AG09319 (cell line): ENCODE measurements around the gene SMAGP.

ENCODE experiments used
- DNase-seq: peaks from one replicate; pipeline ENCODE4 v3.0.0-alpha.2; 2010; ENCODE audit warnings: low read depth; ENCODE audit errors: extremely low read depth
- CTCF ChIP-seq: IDR thresholded peaks from 2 replicates; pipeline ENCODE4 v1.5.1; 2011; ENCODE audit warnings: low read depth, mild to moderate bottlenecking, inconsistent platforms, low read length, moderate library complexity

Gene SMAGP

DNA sequence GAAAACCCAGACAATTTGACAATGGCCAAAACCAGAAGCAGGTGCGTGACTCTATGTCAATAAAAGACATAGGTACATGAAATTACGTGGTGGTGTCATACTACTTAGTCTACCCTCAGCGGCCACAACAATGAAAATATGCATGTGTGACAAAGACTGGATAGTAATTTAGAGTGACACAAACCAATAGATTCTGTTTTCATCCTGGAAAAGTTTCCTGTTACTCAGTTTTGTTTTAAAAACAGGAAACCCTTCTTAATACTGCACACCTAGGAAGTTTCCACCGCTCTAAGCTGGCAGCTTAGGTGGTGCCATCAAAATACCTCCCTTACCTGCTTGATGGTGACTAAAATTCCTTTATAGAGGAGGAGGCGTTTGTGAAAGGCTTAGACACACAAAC, 67.5 kb downstream of the SMAGP start:
- TF ChIP-seq CTCF = no peak
- no peak for DNase-seq

DNA sequence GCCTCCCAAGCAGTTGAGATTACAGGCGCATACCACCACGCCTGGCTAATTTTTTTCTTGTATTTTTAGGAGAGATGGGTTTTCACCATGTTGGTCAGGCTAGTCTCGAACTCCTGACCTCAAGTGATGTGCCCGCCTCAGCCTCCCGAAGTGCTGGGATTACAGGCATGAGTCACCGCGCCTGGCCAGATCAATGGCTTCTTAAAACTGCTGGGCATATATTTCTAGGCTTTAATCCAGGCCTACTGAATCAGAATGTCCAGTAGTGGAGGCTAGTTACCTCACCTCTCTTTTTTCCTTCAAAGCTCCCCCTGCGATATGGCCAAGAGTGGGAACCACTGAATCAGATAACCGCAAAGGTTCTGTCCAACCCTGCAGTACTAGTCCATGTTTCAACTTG, 69.4 kb downstream of the SMAGP start:
- TF ChIP-seq CTCF = no peak

DNA sequence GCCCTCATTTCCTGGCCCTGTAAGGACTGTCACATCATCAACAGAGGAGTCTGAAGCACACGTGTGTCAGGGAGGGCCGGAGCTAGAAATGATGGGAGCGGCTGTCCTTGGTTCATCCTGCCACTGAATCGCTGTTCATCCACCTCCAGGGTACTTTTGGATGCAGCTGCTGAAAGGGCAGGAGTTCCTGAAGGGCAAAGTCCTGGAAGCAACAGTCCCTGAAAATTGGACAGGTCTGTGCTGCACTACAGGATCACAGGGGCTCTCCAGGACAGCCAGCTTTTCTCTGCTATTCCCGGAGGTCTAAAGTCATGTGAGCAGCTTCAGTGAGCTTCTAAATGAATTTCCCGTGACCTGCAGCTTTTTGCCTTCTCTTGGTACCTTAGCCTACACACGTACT, 70.1 kb downstream of the SMAGP start:
- no peak for DNase-seq
- TF ChIP-seq CTCF = no peak

More for the DNA sequence above, 69.4 kb downstream of the SMAGP start:
- DNase-seq = no peak

DNA sequence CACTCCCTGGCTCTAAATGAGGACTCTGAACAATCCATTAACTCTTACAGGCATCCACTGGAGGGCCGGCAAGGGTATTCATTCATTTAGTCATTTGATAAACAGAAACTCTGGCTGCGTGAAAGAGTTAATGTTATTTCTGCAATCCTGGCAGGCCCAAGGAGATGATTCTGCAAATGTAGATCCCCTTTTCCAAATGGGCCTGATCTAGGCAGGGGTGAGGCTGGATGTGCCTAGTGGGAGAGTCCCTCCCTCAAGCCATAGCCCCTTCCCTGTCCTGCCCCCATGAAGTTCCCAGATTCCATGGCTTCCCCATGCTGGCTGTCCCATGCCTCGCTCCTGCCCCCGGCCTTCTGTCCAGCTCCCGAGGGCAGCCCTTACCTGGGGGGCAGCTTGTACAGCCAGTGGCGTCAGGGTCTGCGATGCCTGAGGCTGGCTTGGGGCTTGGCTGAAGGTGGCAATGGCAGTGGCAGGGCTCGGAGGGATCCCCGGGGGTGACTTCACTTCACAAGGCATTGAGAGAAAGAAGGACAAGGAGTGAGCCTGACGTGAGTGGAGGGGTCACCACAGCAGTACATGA, 70.8 kb downstream of the SMAGP start:
- DNase-seq = no peak
- TF ChIP-seq CTCF = no peak

GRCh38 chr12:51198568-51199365, 71.4 kb downstream of the SMAGP start:
- TF ChIP-seq CTCF = no peak
- DNase-seq = no peak

- TF ChIP-seq CTCF = no peak
- DNase-seq = no peak
Observed at GRCh38 chr12:51197736-51198567, 72.3 kb downstream of the SMAGP start.

DNA sequence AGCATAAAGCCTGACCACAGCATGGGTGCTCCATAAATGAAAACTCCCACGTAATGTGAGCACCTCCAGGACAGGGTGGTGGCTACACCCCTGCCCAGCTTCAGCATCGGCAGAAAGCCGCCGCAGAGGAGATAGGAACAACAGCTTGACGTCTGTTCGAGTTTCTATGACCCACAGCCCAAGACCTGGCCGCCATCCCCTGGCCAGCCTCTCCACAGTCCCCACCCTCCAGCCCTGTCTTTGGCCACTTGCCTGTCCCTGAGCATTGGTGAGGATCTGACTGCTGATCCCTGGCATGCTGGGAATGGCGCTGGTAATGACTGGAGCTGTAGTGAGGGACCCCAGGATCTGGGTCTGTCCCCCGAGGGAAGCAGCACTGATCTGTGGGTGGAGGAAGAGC, 73.7 kb downstream of the SMAGP start:
- no peak for DNase-seq

More for the DNA sequence above, 73.7 kb downstream of the SMAGP start:
- TF ChIP-seq CTCF = no peak
